HL-60 (cell line): ENCODE results near the gene SSTR5.

Experiments used
- DNase-seq, 2 experiments: peaks; one replicate each; pipeline ENCODE4 v3.0.0-alpha.2; 2010 to 2020; ENCODE audit warnings: low read depth in 1 of 2, low spot score in 1 of 2
- H3K27ac ChIP-seq: fragments of 250-450 bp; sonication (Bioruptor Pico); replicated peaks from 2 replicates; pipeline ENCODE4 v1.5.1; 2020; ENCODE audit warnings: mild to moderate bottlenecking, moderate library complexity
- H3K27me3 ChIP-seq: fragments of 250-450 bp; sonication (Bioruptor Pico); 2 replicates; pipeline ENCODE4 v1.5.1; 2021; ENCODE audit warnings: mild to moderate bottlenecking, moderate library complexity; ENCODE audit not compliant: insufficient read depth, poor library complexity, severe bottlenecking
- H3K4me3 ChIP-seq: replicated peaks from 2 replicates; pipeline ENCODE4 v1.5.1; 2011; ENCODE audit warnings: mild to moderate bottlenecking, control low read depth, low read length; ENCODE audit not compliant: insufficient read depth
- GABPA ChIP-seq: IDR thresholded peaks from 2 replicates; pipeline ENCODE4 v1.6.1; 2012; ENCODE audit warnings: low read depth
- POLR2AphosphoS5 ChIP-seq: IDR thresholded peaks from 2 replicates; pipeline ENCODE4 v1.6.1; 2012; ENCODE audit warnings: low read depth
- SPI1 ChIP-seq: IDR thresholded peaks from 2 replicates; pipeline ENCODE4 v1.6.1; 2012; ENCODE audit warnings: low read depth, mild to moderate bottlenecking, borderline replicate concordance
- TF ChIP-seq, protein P1 (sequence below): IDR thresholded peaks from one replicate; pipeline ENCODE4 v1.5.1; 2011; ENCODE audit warnings: low read length, control low read depth, inconsistent platforms; ENCODE audit not compliant: insufficient read depth
- TF ChIP-seq, protein P2 (sequence below): IDR thresholded peaks from 2 replicates; pipeline ENCODE4 v1.6.1; 2012; ENCODE audit warnings: low read depth; ENCODE audit not compliant: insufficient replicate concordance

SSTR5 gene

DNA sequence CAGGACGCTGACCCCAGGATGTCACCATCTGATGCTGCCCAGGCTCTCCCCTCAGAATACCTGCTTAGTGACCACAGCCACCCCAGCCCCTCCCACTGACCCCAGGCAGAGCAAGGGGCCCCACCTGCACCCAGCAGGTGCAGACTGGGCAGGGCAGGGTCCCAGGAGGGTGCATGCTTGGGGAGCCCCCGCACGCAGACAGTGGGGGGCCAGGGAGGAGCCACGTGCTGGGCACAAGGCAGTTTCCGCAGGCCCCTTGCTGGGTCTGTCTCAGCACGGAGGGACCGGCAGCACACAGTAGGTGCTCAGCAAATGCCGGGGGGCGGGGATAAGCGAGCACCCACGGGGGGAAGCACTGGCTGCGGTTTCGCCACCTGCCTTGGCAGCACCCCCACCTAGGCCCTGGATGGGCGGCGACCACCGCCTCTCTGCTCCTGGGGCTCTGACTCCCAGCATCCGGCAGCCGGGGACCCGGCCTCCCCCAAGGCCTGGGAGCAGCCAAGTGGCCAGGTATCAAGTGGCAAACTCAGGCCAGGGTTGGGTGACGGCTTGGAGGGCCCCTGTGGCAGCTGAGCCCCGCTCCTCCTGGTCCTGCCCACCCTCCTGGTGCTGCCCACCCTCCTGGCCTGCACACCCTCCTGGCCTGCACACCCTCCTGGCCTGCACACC is 18.7 kb upstream of the SSTR5 start:
- Histone ChIP-seq H3K4me3 (no peak overlapping the region), H3K27ac (no peak overlapping the region), H3K27me3 (no peaks in the 10 kb centered on the region)
- TF ChIP-seq POLR2AphosphoS5 (no peak), GABPA (no peak), SPI1 (no peak)
- TF ChIP-seq, protein P1, sequence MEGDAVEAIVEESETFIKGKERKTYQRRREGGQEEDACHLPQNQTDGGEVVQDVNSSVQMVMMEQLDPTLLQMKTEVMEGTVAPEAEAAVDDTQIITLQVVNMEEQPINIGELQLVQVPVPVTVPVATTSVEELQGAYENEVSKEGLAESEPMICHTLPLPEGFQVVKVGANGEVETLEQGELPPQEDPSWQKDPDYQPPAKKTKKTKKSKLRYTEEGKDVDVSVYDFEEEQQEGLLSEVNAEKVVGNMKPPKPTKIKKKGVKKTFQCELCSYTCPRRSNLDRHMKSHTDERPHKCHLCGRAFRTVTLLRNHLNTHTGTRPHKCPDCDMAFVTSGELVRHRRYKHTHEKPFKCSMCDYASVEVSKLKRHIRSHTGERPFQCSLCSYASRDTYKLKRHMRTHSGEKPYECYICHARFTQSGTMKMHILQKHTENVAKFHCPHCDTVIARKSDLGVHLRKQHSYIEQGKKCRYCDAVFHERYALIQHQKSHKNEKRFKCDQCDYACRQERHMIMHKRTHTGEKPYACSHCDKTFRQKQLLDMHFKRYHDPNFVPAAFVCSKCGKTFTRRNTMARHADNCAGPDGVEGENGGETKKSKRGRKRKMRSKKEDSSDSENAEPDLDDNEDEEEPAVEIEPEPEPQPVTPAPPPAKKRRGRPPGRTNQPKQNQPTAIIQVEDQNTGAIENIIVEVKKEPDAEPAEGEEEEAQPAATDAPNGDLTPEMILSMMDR: no peak
- TF ChIP-seq, protein P2, sequence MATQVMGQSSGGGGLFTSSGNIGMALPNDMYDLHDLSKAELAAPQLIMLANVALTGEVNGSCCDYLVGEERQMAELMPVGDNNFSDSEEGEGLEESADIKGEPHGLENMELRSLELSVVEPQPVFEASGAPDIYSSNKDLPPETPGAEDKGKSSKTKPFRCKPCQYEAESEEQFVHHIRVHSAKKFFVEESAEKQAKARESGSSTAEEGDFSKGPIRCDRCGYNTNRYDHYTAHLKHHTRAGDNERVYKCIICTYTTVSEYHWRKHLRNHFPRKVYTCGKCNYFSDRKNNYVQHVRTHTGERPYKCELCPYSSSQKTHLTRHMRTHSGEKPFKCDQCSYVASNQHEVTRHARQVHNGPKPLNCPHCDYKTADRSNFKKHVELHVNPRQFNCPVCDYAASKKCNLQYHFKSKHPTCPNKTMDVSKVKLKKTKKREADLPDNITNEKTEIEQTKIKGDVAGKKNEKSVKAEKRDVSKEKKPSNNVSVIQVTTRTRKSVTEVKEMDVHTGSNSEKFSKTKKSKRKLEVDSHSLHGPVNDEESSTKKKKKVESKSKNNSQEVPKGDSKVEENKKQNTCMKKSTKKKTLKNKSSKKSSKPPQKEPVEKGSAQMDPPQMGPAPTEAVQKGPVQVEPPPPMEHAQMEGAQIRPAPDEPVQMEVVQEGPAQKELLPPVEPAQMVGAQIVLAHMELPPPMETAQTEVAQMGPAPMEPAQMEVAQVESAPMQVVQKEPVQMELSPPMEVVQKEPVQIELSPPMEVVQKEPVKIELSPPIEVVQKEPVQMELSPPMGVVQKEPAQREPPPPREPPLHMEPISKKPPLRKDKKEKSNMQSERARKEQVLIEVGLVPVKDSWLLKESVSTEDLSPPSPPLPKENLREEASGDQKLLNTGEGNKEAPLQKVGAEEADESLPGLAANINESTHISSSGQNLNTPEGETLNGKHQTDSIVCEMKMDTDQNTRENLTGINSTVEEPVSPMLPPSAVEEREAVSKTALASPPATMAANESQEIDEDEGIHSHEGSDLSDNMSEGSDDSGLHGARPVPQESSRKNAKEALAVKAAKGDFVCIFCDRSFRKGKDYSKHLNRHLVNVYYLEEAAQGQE: no peak
- DNase-seq: no peak

DNA sequence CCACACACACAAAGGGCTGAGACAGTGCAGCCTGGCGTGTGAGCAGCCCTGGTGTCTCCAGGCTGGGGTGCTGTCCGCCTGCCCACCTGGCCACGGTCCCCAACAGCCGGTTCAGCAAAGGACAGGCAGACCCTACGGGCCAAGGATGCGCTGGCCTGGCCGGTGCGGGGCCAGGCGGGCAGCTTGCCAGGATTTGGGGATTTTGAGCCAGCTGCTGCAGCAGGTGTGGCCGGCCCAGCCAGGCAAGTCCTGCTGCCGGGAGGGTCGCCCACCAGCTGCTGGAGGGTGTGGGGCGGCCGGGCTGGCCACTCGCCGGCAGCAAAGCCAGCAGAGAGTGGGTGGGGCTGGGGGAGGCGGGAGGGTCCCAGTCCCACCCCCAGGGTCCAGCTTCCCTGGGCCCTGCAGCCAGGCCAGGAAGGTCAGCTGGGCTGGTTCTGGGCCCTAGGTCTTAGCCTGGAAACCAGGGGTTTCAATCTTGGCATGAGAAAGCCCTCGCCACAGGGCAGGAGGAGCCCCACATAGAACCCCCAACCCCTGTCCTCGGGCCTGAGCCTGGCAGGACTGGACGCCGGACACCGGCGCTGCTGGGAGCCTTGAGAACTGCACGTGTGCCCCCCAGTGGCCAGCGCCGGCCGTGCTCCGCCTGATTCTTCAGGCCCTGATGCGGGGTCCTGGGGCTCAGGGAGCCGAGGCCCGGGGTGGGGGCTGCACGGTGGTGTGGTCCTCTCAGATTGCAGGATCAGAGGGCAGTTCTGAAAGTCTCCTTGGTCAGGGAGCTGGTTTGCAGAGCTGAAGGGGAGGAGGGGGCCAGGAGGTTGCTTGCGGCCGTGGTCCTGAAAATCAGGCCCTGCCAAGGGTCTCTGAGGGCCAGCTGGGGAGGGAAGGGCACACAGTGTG is 17.6 kb upstream of the SSTR5 start:
- TF ChIP-seq, protein P1: peak; percentile 49
- TF ChIP-seq SPI1: no peak
- Histone ChIP-seq H3K27ac (no peak overlapping the region), H3K4me3 (no peak overlapping the region), H3K27me3 (no peaks in the 10 kb centered on the region)
- DNase-seq: peak in 1 of 2 experiments; percentile 9

DNA sequence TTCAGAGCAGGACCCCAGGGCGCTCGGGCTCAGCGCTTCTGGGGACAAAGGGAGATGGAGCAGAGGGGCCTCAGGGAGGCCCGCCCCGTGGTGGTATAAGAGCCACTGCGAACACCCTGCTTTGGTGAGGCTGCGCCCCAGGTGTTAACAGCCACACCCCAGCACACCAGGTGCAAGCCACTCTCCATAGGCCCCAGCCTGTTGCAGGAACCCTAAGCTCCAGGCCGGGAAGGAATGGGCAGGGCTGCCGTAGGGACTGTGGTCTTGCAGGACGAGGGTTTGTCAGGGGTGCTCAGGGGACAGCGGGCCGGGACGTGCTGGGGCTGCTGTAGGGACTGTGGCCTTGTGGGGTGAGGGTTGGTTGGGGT is 17.0 kb upstream of the SSTR5 start:
- no peak for TF ChIP-seq GABPA
- no peak for TF ChIP-seq SPI1
- TF ChIP-seq, protein P1: no peak
- no peak for TF ChIP-seq POLR2AphosphoS5
- Histone ChIP-seq H3K4me3 (no peak overlapping the region), H3K27ac (no peak overlapping the region), H3K27me3 (no peaks in the 10 kb centered on the region)
- no peak for DNase-seq

DNA sequence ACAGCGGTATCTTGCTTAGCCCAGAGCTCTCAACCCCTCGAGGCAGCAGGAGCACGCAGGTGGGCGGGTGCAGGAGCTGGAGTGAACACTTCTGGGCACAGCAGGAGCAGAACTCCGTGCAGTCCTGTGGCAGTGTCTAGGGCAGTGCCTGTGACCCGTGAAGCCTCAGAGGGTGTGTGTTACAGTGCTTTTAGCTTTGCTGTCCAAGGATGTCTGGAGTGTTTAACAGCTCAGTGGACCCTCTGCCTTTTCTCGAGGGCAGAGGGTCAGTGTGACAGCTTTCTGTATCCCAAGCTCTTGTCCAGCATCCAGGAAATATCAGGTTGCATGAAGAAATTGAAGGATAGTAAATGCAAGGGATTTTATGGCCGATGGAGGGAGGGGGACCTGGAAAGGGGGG is 16.4 kb upstream of the SSTR5 start:
- no peak for DNase-seq
- Histone ChIP-seq H3K27ac (no peak overlapping the region), H3K4me3 (no peak overlapping the region), H3K27me3 (no peaks in the 10 kb centered on the region)
- TF ChIP-seq, protein P1: no peak
- TF ChIP-seq POLR2AphosphoS5: no peak
- TF ChIP-seq, protein P2: no peak
- no peak for TF ChIP-seq GABPA
- no peak for TF ChIP-seq SPI1
